Prostate gland (tissue), 2 donors: ENCODE results near the gene OXCT2. TPM values are rescaled to one million over a fixed set of nuclear protein-coding genes. Genes with fewer than 3 reads are reported as not detected.
A peak's percentile ranks its signal among the peaks of the same experiment; 100 is the strongest.
"Not testable (repeated sequence)": the region's sequence is repeated elsewhere in the genome, so short reads cannot be mapped to it uniquely, and the experiment has no call there.

Source experiments
- DNase-seq: peaks from one replicate; pipeline ENCODE4 v3.0.0-alpha.2; 2019; ENCODE audit warnings: low spot score
- H3K27ac ChIP-seq, 2 donors: fragments of 200-600 bp; sonication (generic); 2 replicates each; pipeline ENCODE4 v1.5.1; 2017 to 2019
- H3K27me3 ChIP-seq: fragments of 200-600 bp; sonication (generic); replicated peaks from 2 replicates; pipeline ENCODE4 v1.5.1; 2019; ENCODE audit not compliant: insufficient read depth
- H3K36me3 ChIP-seq, 2 donors: fragments of 200-600 bp; sonication (generic); 1 replicate in 1 of 2; 2 replicates in 1 of 2; pipeline versions ENCODE4 v1.5.1 to v1.8.1; 2017 to 2019
- H3K4me1 ChIP-seq: fragments of 200-600 bp; sonication (generic); replicated peaks from 2 replicates; pipeline ENCODE4 v1.5.1; 2019
- H3K4me3 ChIP-seq, 2 donors: fragments of 200-600 bp; sonication (generic); 2 replicates each; pipeline ENCODE4 v1.5.1; 2017 to 2019
- H3K9me3 ChIP-seq: fragments of 200-600 bp; sonication (generic); 2 replicates; pipeline ENCODE4 v1.5.1; 2017
- POLR2A ChIP-seq: fragments of 450-650 bp; IDR thresholded peaks from one replicate; pipeline ENCODE4 v1.6.1; 2016; ENCODE audit warnings: antibody characterized with exemption, mild to moderate bottlenecking
- POLR2AphosphoS5 ChIP-seq: sonication (generic); formaldehyde crosslinking; IDR thresholded peaks from one replicate; pipeline ENCODE4 v1.6.1; 2017; ENCODE audit warnings: antibody characterized with exemption
- WGBS: methylation state at CpG from one replicate; pipeline ENCODE4 v1.1.5; 2018; 5-methylcytosine and 5-hydroxymethylcytosine counted together
- intact Hi-C: fragments of 100-400 bp; cut with DNase I; formaldehyde crosslinking; loops from one replicate; pipeline ENCODE4 v1.14.2; 2022
- total RNA-seq, 2 donors: library from RNA; depleted of rRNA; stranded (reverse); fragments of >200 nt; gene quantifications; one replicate each; pipeline ENCODE4 v1.1.0, GENCODE V29; 2016
- TF ChIP-seq, protein P1 (sequence below), 4 experiments: fragments of 200-600 bp in 2 of 4; fragments of 450-650 bp in 2 of 4; sonication (generic) in 2 of 4; IDR thresholded peaks; 1 replicate in 3 of 4; 2 replicates in 1 of 4; pipeline ENCODE4 v1.5.1; 2016 to 2019; ENCODE audit warnings: antibody characterized with exemption in 4 of 4, mild to moderate bottlenecking in 2 of 4, moderate library complexity in 2 of 4

The OXCT2 gene
- total RNA-seq, 2 donors from 2014 or later = 1.0 to 4.9 TPM

- Histone ChIP-seq H3K4me1 (no peaks in the 10 kb centered on the region), H3K27ac (no peak overlapping the region), H3K36me3 (no peaks in the 10 kb centered on the region), H3K4me3 (no peak overlapping the region), H3K27me3 (no peaks in the 10 kb centered on the region), H3K9me3 (no peaks in the 10 kb centered on the region)
- WGBS = 95% methylated on average over 2 of the region's 2 CpGs
- no peak for DNase-seq
- no peak for TF ChIP-seq POLR2A
- TF ChIP-seq POLR2AphosphoS5 = no peak
- TF ChIP-seq, protein P1, sequence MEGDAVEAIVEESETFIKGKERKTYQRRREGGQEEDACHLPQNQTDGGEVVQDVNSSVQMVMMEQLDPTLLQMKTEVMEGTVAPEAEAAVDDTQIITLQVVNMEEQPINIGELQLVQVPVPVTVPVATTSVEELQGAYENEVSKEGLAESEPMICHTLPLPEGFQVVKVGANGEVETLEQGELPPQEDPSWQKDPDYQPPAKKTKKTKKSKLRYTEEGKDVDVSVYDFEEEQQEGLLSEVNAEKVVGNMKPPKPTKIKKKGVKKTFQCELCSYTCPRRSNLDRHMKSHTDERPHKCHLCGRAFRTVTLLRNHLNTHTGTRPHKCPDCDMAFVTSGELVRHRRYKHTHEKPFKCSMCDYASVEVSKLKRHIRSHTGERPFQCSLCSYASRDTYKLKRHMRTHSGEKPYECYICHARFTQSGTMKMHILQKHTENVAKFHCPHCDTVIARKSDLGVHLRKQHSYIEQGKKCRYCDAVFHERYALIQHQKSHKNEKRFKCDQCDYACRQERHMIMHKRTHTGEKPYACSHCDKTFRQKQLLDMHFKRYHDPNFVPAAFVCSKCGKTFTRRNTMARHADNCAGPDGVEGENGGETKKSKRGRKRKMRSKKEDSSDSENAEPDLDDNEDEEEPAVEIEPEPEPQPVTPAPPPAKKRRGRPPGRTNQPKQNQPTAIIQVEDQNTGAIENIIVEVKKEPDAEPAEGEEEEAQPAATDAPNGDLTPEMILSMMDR (IDR thresholded peaks at IDR 0.05) = no peak
- intact Hi-C loops = no loop called here
Observed at GRCh38 chr1:39791838-39792237, 20.7 kb upstream of the OXCT2 start.

GRCh38 chr1:39789571-39790110 lies 18.5 kb upstream of the OXCT2 start:
- 63% methylated on average over 15 of the region's 15 CpGs for WGBS
- DNase-seq = no peak
- no peaks in the 10 kb centered on the region for H3K9me3 ChIP-seq
- no peaks in the 10 kb centered on the region for H3K4me1 ChIP-seq
- TF ChIP-seq POLR2AphosphoS5 = no peak
- no peak for TF ChIP-seq POLR2A
- TF ChIP-seq, protein P1 (IDR thresholded peaks at IDR 0.05) = no peak
- H3K27me3 ChIP-seq = no peaks in the 10 kb centered on the region
- no peaks in the 10 kb centered on the region for H3K36me3 ChIP-seq
- intact Hi-C loops = no loop called here
- peak overlapping the region; percentile 43 to 61 for H3K4me3 ChIP-seq
- H3K27ac ChIP-seq = no peak overlapping the region

- intact Hi-C loops = no loop called here
- TF ChIP-seq, protein P1 (IDR thresholded peaks at IDR 0.05) = no peak
- TF ChIP-seq POLR2AphosphoS5 = no peak
- TF ChIP-seq POLR2A = no peak
- Histone ChIP-seq H3K27me3 (no peaks in the 10 kb centered on the region), H3K4me1 (no peaks in the 10 kb centered on the region), H3K4me3 (peak within 1 kb of the TSS; percentile 43 to 61), H3K36me3 (no peaks in the 10 kb centered on the region), H3K9me3 (no peaks in the 10 kb centered on the region), H3K27ac (peak within 1 kb of the TSS in 1 of 2 donors; percentile 48)
- WGBS = 7% methylated on average over 13 of the region's 91 CpGs
- DNase-seq = peak; percentile 44
Observed at GRCh38 chr1:39788758-39789570, 17.8 kb upstream of the OXCT2 start, which contains the start of gene BMP8B. TSS of gene BMP8B (minus strand) at chr1:39788865. CDS start at chr1:39788485, 380 bp downstream.

- Histone ChIP-seq H3K36me3 (no peaks in the 10 kb centered on the region), H3K27me3 (no peaks in the 10 kb centered on the region), H3K4me3 (peak overlapping the region; percentile 43 to 61), H3K4me1 (no peaks in the 10 kb centered on the region), H3K9me3 (no peaks in the 10 kb centered on the region), H3K27ac (no peak overlapping the region)
- intact Hi-C loops = no loop called here
- TF ChIP-seq POLR2AphosphoS5 (no peak), POLR2A (no peak)
- TF ChIP-seq, protein P1 (IDR thresholded peaks at IDR 0.05) = no peak
- no CpG with 5 or more reads among the region's 51 CpGs for whole genome bisulfite sequencing
- DNase-seq = no peak
Observed at GRCh38 chr1:39788426-39788757, 17.2 kb upstream of the OXCT2 start.

GRCh38 chr1:39787964-39788363 lies 16.8 kb upstream of the OXCT2 start:
- H3K36me3 ChIP-seq, H3K9me3 ChIP-seq, intact Hi-C loops, H3K4me1 ChIP-seq, DNase-seq, H3K27ac ChIP-seq, H3K27me3 ChIP-seq: not testable (repeated sequence)
- 18% methylated on average over 21 of the region's 55 CpGs for WGBS
- peak overlapping the region; percentile 43 to 61 for H3K4me3 ChIP-seq
